GM18909 (cell line): ENCODE data around the gene HSPBP1.

ENCODE experiments used
- ATAC-seq: cut with Tn5 transposase; IDR thresholded peaks from one replicate; pipeline ENCODE4 v1.9.1; 2021; ENCODE audit warnings: mild to moderate bottlenecking; ENCODE audit not compliant: unreplicated experiment, poor library complexity

Gene HSPBP1

DNA sequence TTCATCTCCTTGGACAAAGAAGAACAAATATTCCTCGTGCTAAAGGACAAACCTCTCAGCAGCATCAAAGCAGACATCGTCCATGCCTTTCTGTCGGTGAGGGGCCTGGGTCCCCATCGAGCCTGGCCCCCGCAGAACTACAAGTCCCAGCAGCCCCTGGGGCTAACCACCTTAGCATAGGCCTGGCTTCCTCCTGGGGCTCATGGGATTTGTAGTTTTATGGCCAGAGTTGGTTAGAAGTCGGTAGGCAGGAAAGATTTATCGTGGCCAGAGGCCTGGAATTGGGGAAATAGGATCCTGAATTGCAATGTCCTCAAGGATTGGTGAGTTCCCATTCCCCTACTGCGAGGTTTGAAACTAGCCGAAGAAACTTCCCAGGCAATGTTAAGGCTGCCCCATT, 25.6 kb upstream of the HSPBP1 start:
- no peak for ATAC-seq

DNA sequence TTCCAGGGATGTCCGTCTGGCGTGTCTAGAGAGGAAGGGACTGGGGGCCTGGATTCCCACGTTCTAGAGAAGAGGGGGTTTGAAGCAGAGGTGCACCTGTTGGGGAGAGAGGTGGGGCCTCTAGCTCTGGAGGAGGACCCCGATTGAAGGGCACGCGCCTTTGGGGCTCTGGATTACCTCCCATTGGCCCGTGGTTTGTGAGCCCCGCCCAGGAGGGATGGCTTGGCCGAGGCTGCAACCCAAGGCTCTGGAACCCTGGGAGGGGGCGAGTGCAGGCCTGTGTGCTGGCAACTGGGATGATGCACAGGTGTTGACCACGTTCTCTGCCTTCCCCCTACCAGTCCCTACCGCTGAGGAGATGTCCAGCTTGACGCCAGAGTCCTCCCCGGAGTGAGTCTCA, 25.1 kb upstream of the HSPBP1 start:
- no peak for ATAC-seq

DNA sequence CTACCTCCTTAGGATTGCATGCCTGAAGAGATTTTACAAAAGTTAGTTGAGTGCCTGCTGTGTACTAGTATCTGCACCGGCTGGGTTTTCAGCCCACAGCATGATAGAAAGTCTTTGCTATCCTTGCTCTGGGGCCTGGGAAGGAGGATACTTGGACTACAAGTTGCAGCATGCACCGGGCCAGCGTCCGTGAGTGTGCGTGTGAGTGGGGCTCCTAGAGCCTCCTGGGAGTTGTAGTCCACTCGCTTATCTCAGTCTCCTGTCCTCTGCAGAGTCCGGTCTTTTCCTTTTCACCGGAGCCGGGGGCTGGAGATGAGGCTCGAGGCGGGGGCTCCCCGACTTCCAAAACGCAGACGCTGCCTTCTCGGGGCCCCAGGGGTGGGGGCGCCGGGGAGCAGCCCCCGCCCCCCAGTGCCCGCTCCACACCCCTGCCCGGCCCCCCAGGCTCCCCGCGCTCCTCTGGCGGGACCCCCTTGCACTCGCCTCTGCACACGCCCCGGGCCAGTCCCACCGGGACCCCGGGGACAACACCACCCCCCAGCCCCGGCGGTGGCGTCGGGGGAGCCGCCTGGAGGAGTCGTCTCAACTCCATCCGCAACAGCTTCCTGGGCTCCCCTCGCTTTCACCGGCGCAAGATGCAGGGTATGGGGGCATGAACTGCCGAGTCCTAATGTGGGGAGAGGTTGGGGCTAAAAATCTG, 24.5 kb upstream of the HSPBP1 start:
- no peak for ATAC-seq

DNA sequence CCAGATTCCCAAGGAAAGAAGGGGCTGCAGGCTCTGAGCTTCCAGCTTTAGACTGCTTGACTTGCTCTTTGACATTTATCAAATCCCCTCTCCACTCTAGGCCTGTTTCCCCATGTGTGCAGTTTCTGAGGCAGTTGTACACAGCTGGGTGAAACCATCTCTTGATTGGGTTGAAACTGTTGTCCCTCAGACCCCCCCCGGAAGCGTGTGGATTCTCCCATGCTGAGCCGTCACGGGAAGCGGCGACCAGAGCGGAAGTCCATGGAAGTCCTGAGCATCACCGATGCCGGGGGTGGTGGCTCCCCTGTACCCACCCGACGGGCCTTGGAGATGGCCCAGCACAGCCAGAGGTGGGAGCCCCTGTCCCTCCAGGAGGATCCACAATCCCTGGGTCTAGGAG, 23.6 kb upstream of the HSPBP1 start:
- no peak for ATAC-seq

DNA sequence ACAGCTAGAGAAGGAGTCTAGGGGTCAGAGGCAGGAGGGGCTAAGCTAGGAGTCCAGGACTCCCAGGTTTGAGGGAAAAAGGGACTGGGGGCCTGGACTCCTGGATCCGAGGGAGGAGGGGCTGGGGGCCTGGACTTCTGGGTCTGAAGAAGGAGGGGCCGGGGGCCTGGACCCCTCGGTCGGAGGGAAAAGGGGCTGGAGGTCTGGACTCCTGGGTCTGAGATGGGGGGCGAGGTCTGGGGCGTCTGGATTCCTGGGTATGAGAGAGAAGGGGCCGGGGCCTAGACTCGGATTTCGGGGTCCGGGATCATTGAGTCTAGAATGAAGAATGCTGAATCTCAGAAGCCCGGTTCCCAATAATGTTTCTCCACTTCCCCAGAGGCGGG, 22.4 kb upstream of the HSPBP1 start:
- ATAC-seq = no peak

DNA sequence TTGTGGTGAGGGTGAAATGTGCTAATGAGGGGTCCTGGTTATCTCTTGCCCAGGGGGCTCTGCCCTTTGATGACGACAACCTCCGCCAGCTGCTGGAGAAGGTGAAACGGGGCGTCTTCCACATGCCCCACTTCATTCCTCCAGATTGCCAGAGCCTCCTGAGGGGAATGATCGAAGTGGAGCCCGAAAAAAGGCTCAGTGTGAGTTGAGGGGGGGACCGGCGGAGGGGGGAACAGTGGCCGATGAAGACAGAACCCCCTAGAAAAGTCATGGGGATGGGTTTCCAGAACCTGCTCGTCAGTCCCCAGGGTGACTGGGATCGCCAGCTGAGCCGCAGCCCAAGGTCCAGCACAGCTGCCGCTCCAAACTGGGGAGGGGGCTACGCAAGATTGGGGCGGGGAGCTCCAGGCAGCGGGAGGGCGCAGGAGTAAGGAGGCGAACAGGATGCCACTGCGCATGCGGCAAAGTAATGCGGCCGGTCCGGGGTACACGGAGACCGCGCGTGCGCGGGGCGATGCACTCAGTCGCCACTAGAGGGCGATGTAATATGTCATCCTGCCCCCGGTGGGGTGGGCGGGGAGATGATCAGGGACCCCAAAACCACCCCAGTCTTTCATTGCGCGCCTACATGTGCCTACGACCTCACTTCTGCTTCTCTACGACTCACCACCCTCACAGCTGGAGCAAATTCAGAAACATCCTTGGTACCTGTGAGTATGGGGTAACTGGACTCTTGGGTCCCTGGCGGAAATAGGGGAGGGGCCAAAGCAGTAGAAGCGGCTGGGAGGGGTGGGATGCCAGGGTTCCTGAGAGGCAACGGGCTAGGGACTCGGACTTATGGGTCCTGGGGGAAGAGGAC, 21.8 kb upstream of the HSPBP1 start:
- ATAC-seq = peak; percentile 74

DNA sequence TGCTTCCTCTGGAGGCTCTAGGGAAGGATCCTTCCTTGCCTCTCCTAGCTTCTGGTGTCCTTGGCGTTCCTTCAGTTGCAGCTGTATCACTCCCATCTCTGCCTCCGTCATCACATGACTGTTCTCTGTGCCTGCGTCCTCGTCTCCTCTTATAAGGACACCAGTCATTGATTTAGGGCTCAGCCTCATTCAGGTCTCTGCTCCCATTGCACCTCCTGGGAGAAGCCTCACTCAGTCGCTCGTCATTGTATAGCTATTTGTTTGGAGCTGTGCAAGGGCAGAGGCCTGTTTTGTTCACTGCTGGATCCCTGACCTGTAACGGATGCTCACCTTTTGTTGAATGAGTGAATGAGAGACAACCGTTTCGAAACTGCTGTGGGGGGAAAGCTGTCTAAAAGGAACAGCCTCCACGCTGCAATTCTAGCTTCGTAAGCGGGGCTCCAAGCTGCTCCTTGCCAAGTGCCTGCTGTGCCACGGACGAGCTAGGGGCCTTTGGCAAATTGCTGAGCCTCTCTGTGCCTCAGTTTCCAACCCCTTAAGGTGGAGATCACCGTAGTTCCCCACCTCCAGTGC, 21.1 kb upstream of the HSPBP1 start:
- no peak for ATAC-seq

DNA sequence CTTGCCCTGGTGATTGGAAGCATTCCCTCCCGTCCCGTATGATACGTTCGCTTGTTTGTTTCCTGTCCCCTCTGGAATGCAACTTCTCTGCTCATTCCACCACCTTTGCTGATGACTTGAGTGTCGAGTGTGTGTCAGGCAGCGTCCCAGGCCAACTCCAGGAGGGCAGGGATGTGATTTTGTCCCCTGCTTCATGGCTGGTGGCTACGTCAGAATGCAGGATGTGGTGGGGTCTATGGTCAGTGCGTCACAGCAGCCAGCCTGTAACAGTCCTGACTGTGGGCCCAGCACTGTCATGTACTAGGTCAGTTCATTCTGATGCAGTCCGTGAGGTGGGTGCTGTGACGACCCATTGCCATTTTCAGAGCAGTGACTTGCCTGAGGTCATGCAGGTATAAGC, 20.1 kb upstream of the HSPBP1 start:
- no peak for ATAC-seq

DNA sequence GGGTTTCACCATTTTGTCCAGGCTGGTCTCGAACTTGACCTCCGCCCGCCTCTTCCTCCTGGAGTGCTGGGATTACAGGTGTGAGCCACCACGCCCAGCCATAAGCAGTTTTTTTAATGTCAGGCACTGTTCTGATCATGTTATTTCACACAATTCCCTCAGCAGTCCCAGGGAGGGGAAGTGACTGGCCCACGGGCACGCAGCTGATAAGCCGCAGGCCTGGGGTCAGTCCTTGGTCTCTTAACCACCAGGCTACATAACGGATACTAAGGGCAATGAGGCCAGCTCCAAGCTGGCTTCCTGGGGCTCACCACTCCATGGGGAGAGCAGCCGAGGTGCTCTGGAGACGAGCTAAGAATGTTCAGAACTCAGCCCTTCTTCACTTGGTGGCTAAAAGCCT, 17.4 kb upstream of the HSPBP1 start:
- ATAC-seq = no peak

DNA sequence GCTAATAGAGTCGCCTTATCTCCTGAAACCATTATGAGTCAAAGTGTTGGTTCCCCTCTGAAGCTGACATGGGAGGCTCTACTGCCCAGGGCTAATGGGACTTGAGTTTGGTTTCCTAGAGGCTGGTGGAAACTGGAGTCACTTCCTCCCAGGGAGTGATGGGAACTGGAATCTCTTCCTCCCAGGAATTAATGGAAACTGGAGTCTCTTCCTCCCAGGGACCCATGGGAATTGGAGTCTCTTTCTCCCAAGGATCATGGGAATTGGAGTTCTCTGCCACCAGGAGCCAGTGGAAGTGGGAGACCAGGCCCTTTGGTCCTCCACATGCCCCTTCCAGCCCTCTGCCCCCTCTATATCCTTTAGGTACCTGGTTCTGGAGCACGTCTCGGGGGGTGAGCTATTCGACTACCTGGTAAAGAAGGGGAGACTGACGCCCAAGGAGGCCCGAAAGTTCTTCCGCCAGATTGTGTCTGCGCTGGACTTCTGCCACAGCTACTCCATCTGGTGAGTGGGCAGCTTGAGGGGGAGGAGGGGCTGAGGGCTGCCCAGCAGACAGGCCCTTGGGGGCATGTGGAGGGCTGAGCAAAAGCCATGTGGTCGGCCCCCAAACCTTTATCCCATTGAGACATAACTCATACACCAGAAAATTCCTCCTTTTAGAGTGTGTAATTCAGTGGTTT, 9.3 kb upstream of the HSPBP1 start:
- ATAC-seq = no peak

DNA sequence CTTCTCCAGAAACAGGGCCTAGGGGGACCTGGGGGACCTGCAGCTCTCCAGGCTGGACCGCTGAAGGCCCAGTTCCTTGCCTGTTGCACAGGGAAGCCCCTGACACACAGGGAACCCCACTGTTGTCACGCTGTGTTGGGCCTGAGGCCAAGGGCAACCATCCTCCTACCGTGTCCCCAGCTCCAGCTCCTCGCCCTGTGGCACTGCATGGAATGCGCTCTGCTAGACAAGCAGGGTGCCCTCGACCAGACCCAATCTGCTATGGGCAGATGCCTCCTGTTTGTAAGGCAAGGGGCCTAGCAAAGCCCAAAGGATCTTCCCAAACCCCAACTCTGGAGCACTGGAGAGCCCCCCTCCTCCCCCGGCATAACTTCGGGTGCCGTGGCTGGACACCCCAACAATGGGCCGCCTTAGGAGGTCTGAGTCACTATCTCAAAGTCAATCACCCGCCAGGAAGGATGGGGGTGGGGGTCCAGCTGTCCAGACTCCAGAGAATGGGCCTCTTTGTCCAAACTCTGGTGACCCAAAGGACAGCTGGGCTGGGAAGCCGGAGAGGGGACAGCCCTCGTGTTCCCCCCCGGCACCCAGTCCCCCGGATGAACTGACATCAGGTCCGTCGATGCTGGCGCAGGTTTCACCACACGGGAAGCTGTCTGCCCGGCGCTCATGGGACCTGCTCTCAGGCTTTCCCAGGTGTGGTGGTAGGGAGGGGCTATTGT, 7.6 kb upstream of the HSPBP1 start:
- no peak for ATAC-seq

DNA sequence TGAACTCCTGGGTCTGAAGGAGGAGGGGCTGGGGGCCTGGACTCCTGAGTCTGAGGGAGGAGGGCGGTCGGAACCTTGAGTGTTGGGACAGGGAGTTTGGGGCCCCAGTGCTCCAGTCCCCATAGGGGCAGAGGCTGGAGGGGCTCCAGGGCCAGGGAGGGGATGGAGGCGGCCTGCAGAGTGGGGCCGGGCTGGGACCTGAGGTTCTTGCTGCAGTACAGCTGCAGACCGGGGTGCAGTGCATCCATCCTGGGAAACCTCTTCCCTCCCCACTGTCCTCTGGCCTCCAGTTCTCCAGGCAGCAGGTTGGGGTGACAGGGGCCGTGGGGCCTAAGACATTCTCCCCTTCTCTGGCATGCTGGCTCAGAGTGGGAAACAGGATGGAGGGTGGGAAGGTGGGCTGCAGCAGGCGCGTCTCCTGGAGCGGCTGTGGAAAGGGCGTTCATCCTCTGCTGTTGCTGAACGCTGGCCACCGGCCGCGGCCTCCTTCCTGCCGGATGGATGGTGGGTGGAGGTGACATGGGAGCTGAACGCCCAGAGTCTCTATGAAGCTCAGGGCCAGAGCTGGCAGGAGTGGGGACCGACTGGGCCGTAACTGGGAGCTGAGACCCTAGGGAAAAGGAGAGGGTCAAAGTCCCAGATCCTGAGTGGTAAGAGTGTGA, 5.5 kb upstream of the HSPBP1 start:
- ATAC-seq = no peak

DNA sequence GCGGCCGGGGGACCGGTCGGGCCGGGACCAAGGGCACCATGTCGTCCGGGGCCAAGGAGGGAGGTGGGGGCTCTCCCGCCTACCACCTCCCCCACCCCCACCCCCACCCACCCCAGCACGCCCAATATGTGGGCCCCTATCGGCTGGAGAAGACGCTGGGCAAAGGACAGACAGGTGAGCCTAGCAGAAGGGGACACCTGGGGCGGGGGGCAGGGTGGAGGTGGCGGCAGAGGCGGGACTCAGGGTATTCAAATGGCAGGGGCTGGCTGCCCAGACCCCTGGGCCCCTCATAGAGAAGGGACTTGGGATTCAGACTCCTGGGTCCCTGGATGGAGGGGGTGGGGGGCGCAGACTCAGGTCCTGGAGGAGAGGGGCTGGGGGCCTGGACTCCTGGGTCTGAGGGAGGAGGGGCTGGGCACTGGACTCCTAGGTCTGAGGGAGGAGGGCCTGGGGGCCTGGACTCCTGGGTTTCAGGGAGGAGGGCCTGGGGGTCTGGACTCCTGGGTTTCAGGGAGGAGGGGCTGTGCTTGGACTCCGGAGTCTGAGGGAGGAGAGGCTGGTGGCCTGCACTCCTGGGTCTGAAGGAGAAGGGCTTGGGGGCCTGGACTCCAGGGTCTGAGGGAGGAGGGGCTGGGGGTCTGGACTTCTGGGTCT, 4.6 kb upstream of the HSPBP1 start:
- no peak for ATAC-seq

DNA sequence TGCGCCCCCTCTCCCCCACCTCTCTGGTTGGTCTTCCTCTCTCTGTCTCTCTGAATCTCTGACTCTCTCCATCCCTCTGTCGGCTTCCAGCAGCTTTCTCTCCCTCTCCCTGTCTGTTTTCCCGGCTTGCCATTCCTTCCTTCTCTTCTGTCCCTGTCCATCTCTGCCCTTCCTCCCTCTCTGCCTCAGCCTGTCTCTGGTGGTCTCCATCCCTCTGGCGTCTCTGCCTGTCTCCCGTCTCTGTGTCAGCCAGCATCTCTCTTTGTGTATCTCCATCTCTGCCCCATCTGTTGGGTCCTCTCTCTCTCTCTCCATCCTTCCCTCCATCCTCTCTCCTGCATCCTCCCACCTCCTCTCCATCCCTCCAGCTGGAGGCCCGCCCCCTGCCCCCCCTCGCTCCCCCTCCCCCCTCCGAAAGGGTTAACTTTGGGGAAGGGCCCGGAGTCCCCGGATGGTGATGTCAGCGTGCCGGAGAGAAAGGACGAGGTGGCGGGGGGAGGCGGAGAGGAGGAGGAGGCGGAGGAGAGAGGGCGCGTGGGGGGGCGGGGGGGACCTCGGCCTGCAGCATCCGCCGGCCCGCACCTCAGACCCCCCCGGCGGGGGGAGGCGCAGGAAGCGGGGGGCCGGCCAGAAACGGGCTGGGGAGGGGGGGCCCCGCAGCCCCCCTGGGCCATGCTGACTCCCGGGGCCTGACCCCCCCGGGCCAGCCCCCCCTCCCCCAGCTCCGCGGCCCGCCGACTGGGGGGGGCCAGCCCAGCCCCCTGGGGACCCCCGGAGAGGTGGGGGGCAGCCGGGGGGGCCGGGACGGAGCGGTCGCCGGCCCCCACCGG, 3.9 kb upstream of the HSPBP1 start, which contains the start of gene BRSK1:
BRSK1 (plus strand) TSS at position 450 of the 830 bp plus-strand sequence. CDS start 446 bp downstream, outside the sequence.
- ATAC-seq = no peak

DNA sequence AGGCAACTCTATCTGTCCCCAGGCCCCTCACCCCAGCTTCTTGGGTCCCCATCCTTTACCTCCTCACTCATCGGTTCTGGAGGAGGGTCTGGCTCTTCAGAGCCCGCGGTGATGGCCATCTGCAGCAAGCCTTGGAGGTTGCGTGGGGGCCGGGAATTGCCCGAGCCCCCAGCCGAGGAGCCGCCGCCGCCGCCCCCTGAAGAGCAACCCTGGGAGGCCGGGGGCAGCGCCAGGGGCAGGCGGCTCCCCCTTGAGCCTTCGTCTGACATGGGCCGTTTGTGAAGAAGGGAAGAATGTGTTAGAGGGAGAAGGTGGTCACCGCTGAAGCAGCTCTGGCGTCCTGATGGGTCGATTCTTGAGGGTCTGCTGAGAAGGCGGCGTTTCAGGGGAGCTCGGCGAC, 570 bp downstream of the HSPBP1 start:
- no peak for ATAC-seq

DNA sequence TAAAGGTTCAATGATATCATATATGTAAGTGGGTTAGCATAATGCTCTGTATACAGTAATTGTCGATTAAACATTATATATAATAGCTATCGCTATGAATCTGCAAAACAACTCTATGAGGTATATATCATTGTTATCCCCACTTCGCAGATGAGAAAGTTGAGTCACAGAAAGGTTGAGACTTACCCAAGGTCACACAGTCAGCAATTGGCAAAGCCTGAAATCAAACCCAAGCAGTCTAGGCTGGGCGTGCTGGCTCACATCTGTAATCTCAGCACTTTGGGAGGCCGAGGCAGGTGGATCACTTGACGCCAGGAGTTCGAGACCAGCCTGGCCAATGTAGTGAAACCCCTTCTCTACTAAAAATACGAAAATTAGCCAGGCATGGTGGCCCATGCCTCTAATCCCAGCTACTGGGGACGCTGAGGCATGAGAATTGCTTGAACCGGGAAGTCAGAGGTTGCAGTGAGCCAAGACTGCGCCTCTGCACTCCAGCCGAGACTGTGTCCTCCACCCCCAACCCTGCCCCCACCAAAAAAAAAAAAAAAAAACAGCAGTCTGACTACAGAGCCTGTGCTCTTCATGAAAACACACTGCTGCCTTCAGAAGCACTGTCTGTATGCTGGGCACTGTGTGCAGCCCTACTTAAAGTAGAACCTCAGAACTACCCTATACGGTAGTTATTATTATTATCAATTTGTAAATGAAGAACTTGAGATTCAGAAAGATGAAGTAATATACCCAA, 1.3 kb downstream of the HSPBP1 start:
- ATAC-seq = no peak

DNA sequence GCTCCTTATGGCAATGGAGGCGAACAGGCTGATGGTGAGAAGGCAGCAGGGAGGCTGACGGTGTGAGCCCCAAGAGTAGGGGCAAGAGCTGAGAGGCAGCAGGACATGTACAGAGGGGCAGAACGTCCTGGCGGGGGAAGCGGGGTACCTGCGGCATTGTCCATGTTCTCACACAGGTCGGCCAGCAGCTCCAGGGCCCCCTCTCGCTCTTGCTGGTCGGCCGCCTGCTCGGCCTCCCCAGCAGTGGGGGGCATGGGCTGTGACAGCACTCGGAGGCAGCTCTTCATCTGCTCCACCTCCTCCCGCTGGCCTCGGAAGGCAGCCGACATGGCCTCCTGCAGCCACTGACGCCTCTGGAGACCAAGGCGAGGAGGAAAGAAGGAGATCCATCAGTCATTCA, 2.4 kb downstream of the HSPBP1 start:
- no peak for ATAC-seq
